Esophagus squamous epithelium (tissue), 5 donors: ENCODE results near the gene IGF2BP1. TPM values are rescaled to one million over a fixed set of nuclear protein-coding genes. Genes with fewer than 3 reads are reported as not detected.

Source experiments
- DNase-seq: peaks from one replicate; lab custom pipeline; 2025; lab: John Stamatoyannopoulos, UW
- H3K27ac ChIP-seq, 4 donors: fragments of 200-600 bp; sonication (generic); one replicate each; pipeline ENCODE4 v1.5.1; 2016 to 2019; ENCODE audit warnings: mild to moderate bottlenecking in 1 of 4
- H3K27me3 ChIP-seq, 4 donors: fragments of 200-600 bp; sonication (generic); 1 replicate in 3 of 4; 2 replicates in 1 of 4; pipeline versions ENCODE4 v1.5.1 to v1.6.0; 2017 to 2021; ENCODE audit warnings: antibody characterized with exemption in 1 of 4
- H3K36me3 ChIP-seq, 3 donors: fragments of 200-600 bp; sonication (generic); one replicate each; pipeline ENCODE4 v1.5.1; 2016 to 2019
- H3K4me1 ChIP-seq, 3 donors: fragments of 200-600 bp; sonication (generic); one replicate each; pipeline ENCODE4 v1.5.1; 2017 to 2019
- H3K4me3 ChIP-seq, 4 donors: fragments of 200-600 bp; sonication (generic); 1 replicate in 3 of 4; 2 replicates in 1 of 4; pipeline ENCODE4 v1.5.1; 2016 to 2019; ENCODE audit warnings: mild to moderate bottlenecking in 2 of 4, moderate library complexity in 1 of 4
- H3K9me3 ChIP-seq, 3 donors: fragments of 200-600 bp; sonication (generic); one replicate each; pipeline ENCODE4 v1.5.1; 2016 to 2019
- POLR2A ChIP-seq, 4 donors: fragments of 450-650 bp; IDR thresholded peaks; one replicate each; pipeline ENCODE4 v1.6.1; 2017; ENCODE audit warnings: antibody characterized with exemption in 4 of 4, mild to moderate bottlenecking in 4 of 4, moderate library complexity in 3 of 4
- WGBS, 2 donors: methylation state at CpG; one replicate each; pipeline ENCODE4 v1.1.5; 2018; 5-methylcytosine and 5-hydroxymethylcytosine counted together
- intact Hi-C: fragments of 100-400 bp; cut with DNase I; formaldehyde crosslinking; loops from one replicate; pipeline ENCODE4 v1.15.0; 2022
- total RNA-seq, 4 donors: library from RNA; depleted of rRNA; stranded (reverse); fragments of >200 nt; gene quantifications; one replicate each; pipeline ENCODE4 v1.1.0, GENCODE V29; 2016
- TF ChIP-seq, protein P1 (sequence below), 6 experiments: fragments of 450-650 bp in 4 of 6; fragments of 200-600 bp in 2 of 6; sonication (generic) in 2 of 6; IDR thresholded peaks; one replicate each; pipeline ENCODE4 v1.5.1; 2016 to 2019; ENCODE audit warnings: antibody characterized with exemption in 6 of 6, mild to moderate bottlenecking in 4 of 6, moderate library complexity in 4 of 6
- donor health status: DM: yes; HTN: yes; CAD: no.

IGF2BP1 gene
- total RNA-seq, 4 donors from 2014 or later, result not detected

- peaks cover 0 to 44% (median 0%) of the 10 kb centered on the region in 4 donors for H3K27me3 ChIP-seq
- H3K4me1 ChIP-seq, result no peaks in the 10 kb centered on the region
- DNase-seq, result no peak
- no peaks in the 10 kb centered on the region for H3K36me3 ChIP-seq
- 9 to 24% methylated on average over 2 of the region's 2 CpGs for WGBS, 2 donors
- TF ChIP-seq, protein P1, sequence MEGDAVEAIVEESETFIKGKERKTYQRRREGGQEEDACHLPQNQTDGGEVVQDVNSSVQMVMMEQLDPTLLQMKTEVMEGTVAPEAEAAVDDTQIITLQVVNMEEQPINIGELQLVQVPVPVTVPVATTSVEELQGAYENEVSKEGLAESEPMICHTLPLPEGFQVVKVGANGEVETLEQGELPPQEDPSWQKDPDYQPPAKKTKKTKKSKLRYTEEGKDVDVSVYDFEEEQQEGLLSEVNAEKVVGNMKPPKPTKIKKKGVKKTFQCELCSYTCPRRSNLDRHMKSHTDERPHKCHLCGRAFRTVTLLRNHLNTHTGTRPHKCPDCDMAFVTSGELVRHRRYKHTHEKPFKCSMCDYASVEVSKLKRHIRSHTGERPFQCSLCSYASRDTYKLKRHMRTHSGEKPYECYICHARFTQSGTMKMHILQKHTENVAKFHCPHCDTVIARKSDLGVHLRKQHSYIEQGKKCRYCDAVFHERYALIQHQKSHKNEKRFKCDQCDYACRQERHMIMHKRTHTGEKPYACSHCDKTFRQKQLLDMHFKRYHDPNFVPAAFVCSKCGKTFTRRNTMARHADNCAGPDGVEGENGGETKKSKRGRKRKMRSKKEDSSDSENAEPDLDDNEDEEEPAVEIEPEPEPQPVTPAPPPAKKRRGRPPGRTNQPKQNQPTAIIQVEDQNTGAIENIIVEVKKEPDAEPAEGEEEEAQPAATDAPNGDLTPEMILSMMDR (IDR thresholded peaks at IDR 0.05), result no peak
- no peak for TF ChIP-seq POLR2A (IDR thresholded peaks at IDR 0.05)
- no peak overlapping the region for H3K4me3 ChIP-seq
- intact Hi-C loops, result no loop called here
- no peaks in the 10 kb centered on the region for H3K9me3 ChIP-seq
- no peak overlapping the region for H3K27ac ChIP-seq
Observed at GRCh38 chr17:49063652-49064051, 66.5 kb downstream of the IGF2BP1 start.

GRCh38 chr17:49067163-49067562 lies 70.0 kb downstream of the IGF2BP1 start:
- no peak for TF ChIP-seq POLR2A (IDR thresholded peaks at IDR 0.05)
- TF ChIP-seq, protein P1 (IDR thresholded peaks at IDR 0.05), result no peak
- H3K9me3 ChIP-seq, result no peaks in the 10 kb centered on the region
- no peak overlapping the region for H3K4me3 ChIP-seq
- no peaks in the 10 kb centered on the region for H3K4me1 ChIP-seq
- no peak overlapping the region for H3K27ac ChIP-seq
- H3K27me3 ChIP-seq, result peaks cover 0 to 61% (median 0%) of the 10 kb centered on the region in 4 donors
- WGBS, 2 donors, result 75 to 89% methylated on average over 6 to 8 of the region's 8 CpGs
- no peak for DNase-seq
- H3K36me3 ChIP-seq, result no peaks in the 10 kb centered on the region
- intact Hi-C loops, result no loop called here

- TF ChIP-seq POLR2A (IDR thresholded peaks at IDR 0.05), result no peak
- TF ChIP-seq, protein P1 (IDR thresholded peaks at IDR 0.05), result no peak
- no peak overlapping the region for H3K27ac ChIP-seq
- H3K36me3 ChIP-seq, result no peaks in the 10 kb centered on the region
- WGBS, 2 donors, result 88 to 100% methylated on average over 2 of the region's 2 CpGs
- no peak for DNase-seq
- H3K4me3 ChIP-seq, result no peak overlapping the region
- peaks cover 0 to 81% (median 0%) of the 10 kb centered on the region in 4 donors for H3K27me3 ChIP-seq
- intact Hi-C loops, result no loop called here
- no peaks in the 10 kb centered on the region for H3K9me3 ChIP-seq
- H3K4me1 ChIP-seq, result no peaks in the 10 kb centered on the region
Observed at GRCh38 chr17:49069585-49070273, 72.5 kb downstream of the IGF2BP1 start.

DNA sequence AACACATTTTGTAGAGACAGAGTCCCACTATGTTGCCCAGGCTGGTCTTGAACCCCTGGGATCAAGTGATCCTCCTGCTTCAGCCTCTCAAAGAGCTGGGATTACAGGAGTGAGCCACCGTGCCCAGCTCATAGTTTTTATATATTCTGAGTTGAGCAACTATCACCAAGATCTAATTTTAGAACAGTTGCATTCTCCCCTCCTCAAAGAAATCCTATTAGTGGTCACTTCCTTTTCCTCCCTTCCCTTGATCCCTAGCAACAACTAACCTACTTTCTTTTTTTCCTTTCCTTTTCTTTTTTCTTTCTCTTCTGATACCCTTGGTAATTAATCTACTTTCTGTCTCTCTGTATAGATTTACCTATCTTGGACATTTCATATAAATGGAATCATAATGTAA lies 73.9 kb downstream of the IGF2BP1 start:
- Histone ChIP-seq H3K27me3 (peaks cover 0 to 89% (median 0%) of the 10 kb centered on the region in 4 donors), H3K4me3 (no peak overlapping the region), H3K4me1 (no peaks in the 10 kb centered on the region), H3K36me3 (no peaks in the 10 kb centered on the region), H3K9me3 (no peaks in the 10 kb centered on the region), H3K27ac (no peak overlapping the region)
- no peak for DNase-seq
- TF ChIP-seq POLR2A (IDR thresholded peaks at IDR 0.05), result no peak
- TF ChIP-seq, protein P1 (IDR thresholded peaks at IDR 0.05), result no peak
- 57 to 82% methylated on average over 1 of the region's 1 CpG for whole genome bisulfite sequencing, 2 donors
- intact Hi-C loops, result no loop called here

DNA sequence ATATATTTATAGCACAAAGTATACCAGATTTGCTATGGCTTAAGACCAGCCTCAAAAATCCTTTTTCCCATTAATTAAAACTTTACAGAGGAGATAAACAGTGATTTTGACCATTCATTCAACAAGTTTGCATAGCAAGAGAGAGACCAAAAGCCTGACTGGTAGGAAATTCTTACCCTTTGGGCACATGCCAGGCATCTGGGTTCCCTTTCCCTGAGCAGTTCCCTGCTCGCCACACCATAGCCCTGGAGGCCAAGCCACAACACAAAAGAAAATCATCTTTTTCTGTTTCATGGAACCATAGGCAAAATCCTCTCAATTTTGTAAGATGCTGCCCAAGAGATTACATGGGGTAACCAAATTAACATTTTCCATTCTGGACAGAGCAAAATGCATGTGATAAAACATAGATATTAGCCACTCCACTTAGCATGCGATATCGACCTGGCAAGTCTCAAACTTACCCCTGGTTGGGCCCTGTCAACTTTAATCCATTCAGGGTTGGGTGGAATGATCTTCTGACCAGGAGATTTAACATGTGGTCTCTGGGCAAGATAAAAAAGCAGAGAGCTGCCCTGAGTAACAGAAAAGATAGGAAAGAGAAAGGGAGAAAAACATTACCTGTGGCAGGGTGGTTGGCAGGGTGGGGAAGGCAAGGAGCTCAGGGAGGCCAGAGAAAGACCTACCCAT lies 77.8 kb downstream of the IGF2BP1 start:
- 81 to 92% methylated on average over 3 of the region's 3 CpGs for WGBS, 2 donors
- no peak overlapping the region for H3K27ac ChIP-seq
- no peaks in the 10 kb centered on the region for H3K9me3 ChIP-seq
- DNase-seq, result no peak
- H3K4me1 ChIP-seq, result no peaks in the 10 kb centered on the region
- no peaks in the 10 kb centered on the region for H3K36me3 ChIP-seq
- no peak overlapping the region for H3K4me3 ChIP-seq
- H3K27me3 ChIP-seq, result peaks cover 0 to 99% (median 0%) of the 10 kb centered on the region in 4 donors
- no peak for TF ChIP-seq POLR2A (IDR thresholded peaks at IDR 0.05)
- TF ChIP-seq, protein P1 (IDR thresholded peaks at IDR 0.05), result no peak
- intact Hi-C loops, result no loop called here
